Stimulated activated CD8-positive, alpha-beta memory T cell treated with anti-CD3 and anti-CD28 coated beads, Interleukin-12 subunit alpha, Interleukin-12 subunit beta, amount 100 ng/mL, for 1 hour (primary cell): ENCODE results near the gene ASH1L.
"Not testable (repeated sequence)": the region's sequence is repeated elsewhere in the genome, so short reads cannot be mapped to it uniquely, and the experiment has no call there.

Experiments used
- DNase-seq: peaks from one replicate; pipeline ENCODE4 v3.0.0-alpha.2; 2020; ENCODE audit warnings: low read depth

The ASH1L gene

DNA sequence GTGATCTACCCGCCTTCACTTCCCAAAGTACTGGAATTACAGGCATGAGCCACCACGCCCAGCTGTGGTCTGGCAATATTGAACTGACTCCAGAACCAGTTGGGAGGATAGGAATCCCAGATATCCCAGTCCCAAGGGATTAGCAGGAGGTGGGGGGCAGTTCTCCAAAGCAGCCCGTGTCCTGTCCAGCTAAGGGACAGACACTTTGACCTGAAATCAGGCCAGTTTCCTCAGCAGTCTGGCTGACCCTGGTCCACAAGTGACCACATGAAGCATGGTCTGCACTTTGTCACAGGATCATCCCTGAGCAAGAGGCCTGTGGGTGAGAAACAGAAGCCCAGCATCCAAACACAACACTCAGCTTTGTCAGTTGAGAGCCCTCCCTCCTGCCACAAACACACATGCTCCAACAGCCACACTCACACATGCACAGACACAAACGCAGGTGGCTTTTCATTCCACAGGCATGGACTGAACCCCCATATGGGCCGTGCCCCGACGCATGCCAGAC is 256.7 kb downstream of the ASH1L start:
- no peak for DNase-seq

DNA sequence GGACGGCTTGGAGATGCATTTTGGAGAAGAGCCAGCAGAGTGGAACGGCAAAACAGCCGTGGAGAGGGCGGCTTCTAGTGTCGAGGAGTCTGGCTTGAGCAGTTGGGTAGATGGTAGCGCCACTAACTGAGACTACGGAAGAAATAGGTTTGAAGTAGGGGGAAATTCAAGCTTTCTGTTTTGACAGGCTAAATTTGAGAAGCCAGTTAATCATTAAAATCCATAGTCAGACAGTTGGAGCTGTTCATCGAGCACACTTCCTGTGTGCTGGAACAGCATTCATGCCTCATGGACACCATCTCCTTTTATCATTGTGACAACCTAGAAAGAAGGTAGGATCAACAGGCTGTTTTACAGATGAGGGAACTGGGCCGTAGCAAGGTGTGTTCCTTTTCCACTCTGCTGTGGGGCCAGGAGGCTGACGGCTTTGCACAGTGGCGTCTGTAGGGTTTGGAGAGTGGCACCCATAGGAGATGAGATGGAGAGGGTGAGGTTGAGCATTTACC is 258.0 kb downstream of the ASH1L start:
- DNase-seq: no peak

DNA sequence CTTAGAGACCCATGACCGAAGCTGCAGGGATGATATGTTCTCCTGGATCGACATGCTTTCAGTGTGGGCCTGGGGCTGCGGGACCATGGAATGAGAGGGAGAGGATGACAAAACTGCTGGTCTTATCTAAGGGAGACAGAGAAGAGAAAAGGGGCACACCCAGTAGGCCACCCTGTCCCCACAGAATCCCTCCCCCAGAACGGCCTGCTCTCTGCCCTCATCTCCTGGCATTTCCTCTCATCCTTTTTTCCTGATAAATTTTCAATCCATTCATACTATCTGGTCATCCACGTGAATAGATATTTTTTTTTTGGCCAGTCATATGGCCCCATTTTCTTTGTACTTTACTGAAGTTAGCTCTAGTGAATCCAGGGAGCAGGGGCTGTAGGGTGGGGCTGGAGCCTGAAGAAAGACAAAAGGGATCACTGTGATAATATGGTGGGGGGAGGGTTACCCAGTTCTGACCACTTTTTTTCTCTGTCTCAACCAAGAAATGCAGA is 261.2 kb downstream of the ASH1L start, which contains the start of gene PKLR:
Gene PKLR (minus strand): TSS at position 97 of the 500 bp plus-strand sequence. CDS start 43 bp downstream, at position 54.
- DNase-seq: no peak

DNA sequence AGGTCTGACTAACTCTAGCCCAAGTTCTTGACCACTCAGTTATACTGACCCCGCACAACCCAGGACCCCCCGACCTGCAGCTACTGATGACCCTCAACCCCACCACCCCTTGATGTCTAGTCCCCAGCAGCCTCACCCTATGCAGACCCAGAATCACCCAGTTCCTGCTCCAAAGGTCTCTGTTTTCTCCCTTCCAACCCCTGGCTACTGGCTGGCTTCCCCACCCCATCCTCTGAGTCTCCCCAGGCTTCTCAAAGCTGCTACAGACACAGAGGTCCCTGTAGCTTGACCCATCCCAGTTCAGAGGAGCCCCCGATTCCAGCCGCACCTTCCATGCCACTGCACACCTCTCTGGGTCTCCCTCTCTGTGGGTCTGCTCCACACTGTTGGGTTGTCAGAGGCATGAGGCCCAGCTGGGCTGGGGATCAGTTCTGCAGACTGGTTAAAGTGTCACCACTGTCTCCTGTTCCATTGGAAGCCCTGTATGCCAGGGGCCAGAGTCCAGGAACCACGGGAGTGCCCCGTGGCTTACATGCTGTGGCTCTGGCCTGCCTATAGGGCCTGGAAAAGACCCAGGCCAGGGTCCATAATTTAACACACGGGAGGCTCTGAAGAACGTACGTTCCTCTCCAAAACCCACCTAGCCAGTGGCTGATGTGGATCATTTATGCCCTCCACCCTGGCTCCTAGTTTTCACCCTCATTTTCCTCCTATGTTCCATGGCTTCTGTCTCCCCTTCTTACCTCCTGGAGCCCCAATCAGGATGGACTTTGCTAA is 261.9 kb downstream of the ASH1L start:
- DNase-seq: no peak

DNA sequence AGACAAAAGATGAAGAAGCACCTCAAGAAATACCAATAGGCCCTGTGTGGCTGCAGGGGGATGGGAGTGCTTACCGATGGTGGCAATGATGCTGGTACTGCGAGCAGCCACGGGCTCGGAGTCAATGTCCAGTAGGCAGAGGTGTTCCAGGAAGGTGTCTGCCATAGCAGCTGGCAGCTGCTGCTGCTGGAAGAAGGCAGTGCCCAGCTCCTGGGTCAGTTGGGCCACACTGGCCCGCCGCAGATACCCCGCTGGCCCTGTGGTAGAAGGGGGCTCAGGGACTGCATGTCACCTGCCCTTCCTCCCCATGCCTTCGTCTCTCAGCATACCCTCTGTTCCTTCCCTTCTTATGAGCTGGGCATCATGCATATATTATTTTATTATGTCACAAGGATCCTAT is 262.6 kb downstream of the ASH1L start:
- DNase-seq: no peak

DNA sequence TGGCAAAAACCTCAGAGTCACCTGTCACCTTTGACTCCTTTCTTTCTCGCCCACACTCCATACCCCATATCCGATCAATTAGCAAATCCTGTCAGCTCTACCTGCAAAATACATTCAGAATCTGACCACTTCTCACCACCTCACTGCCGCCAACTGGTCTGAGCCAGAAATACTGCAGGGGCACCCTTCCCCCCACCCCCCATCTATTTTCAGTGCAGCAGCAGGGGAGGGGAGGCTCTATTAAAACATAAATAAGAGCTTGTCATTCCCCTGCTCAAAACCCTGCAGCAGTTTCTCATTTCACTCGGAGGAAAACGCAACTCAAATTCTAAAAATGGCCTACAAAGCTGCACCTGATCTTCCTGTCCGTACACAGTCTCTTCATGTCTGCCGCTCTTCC is 265.2 kb downstream of the ASH1L start:
- no peak for DNase-seq

DNA sequence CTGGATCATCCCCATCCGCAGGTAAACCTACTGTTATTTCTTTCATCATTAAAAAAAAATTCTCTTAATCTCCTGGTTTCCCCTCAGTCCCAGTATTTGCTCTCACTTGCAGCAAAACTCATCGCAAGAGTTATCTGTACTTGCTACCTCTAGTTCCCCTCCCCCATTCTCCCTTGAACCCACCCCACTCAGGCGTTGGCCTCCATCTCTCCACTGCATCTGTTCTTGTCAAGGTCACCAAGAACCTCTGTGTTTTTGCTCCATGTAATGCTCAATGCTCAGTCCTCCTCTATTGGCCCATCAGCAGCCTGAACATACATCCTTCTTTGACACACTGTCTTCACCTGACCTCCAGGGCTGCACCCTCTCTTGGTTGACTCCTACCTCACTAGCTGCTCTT is 265.9 kb downstream of the ASH1L start:
- DNase-seq: no peak

DNA sequence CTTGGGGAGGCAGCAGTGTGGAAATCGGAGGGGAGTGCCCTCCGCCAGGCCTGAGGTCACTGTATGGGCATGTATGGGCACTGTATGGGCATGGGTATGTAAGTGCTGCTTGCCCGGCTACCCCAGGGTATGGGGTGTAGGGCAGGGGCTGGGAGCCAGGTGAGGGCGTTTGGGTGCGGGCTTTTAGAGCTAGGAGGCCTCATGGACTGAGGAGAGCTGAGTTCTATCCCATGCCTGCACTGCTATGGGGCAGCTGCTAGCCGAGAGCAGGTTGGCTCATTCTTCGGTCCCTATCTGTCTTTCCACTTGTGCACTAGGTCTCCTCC is 266.7 kb downstream of the ASH1L start:
- no peak for DNase-seq

DNA sequence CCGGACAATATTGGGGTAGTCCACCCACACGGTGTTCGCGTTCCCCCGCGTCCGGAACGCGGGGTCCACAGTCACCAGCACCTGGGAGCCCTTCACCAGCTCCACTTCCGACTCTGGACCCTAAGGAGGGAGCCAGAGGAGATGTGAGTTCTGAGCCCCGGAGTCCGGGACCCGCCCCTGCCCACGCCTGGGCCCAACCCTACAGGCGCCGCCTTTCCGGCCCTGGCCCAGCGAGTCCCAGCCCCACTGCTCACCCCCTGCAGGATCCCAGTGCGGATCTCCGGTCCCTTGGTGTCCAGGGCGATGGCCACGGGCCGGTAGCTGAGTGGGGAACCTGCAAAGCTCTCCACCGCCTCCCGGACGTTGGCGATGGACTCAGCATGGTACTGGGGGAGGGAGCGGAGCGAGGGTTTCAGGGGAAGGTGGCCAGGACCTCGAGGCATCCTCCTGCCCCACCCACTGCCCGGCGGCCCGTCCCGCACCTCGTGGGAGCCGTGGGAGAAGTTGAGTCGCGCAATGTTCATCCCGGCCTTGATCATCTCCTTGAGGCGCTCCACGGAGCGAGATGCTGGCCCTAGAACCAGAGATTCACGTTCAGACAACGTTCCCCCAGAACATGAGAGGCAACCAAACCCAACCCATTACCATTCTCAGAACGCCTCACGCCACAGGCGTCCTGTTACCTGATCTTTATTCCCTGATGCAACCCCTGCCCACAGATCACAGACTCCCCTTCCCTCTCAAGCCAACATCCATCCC is 267.2 kb downstream of the ASH1L start:
- no peak for DNase-seq

DNA sequence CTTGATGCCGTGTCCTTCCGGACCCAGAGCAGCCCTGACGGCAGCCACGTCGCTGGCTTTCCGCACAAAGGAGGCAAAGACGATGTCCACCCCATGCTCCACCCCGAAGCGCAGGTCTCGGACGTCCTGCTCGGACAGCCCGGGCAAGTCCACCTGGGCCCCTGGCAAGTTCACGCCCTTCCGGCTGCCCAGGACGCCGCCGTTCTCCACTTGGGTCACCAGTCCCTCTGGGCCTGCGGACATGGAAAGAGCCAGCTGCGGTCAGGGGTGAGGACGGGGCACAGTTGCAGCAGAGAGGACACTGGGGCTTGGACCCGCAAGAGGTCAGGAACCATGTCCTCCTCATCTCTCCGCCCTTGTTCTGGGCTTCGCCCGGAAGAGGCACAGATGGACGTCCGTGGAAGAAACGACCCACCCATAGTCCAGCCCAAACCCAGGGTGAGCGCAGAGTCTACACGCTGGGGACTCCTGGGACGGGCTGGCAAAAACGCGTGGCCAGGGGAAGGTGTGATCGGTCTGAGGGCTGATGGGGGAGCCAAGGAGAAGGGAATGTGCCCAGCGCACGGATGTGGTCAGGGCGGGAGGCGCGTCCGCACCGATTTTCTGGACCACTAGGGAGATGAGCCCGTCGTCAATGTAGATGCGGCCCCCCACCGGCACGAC is 268.0 kb downstream of the ASH1L start:
- no peak for DNase-seq

DNA sequence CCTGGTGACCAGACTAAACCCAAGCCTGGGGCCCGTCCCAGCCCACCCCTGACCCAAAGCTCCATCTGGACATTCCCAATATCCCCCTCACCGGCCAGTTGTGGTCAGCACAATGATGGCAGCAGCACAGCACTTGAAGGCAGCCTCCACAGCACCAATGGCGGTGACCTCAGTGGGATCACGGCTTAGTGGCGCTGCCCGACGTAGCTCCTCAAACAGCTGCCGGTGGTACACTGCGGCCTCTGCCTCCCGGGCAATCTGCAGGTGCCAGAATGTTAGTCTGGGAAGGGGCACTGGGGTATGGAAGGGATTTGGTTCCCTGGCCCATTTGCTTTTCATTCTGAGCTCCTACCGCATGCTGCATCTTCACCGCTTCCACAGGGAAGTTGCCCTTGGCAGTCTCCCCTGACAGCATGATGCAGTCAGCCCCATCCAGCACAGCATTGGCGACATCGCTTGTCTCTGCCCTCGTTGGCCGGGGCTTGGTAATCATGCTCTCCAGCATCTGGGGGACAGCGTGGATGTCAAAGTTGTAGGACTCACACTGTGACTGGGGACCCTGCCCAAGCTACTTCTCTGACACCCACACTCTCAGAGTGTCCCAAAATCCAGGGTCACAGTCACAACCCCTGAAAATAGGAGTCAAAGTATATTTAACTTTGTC is 269.4 kb downstream of the ASH1L start:
- DNase-seq: no peak

DNA sequence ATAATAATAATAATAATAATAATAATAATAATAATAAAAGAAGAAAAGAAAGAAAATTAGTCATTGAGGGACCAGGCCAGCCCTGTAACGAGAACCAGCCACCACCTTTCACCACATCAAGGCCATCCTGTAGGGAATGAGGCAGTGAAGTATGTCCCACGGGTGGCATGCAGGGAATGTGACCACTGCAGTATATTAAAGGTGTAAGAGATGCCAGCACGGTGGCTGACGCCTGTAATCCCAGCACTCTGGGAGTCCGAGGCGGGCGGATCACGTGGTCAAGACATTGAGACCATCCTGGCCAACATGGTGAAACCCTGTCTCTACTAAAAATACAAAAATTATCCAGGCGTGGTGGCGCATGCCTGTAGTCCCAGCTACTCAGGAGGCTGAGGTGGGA is 271.6 kb downstream of the ASH1L start:
- DNase-seq: not testable (repeated sequence)

DNA sequence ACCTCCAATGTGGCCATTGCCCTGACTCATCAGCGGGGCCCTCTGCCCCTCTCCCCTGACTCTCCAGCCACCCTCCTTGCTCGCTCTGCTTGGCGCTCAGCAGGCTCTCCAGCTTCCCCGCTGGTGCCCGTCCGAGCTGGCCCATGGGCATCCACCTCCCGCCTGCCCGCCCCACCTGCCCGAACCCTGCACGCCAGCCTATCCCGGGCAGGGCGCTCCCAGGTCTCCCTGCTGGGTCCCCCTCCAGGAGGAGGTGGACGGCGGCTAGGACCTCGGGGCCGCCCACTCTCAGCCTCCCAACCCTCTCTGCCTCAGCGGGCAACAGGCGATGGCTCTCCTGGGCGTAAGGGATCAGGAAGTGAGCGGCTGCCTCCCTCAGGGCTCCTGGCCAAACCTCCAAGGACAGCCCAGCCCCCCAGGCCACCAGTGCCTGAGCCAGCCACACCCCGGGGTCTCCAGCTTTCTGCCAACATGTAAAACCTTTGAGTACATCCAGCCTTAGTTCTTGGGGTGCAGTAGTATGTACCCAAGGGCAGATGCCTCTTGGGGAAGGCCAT is 274.5 kb downstream of the ASH1L start:
- no peak for DNase-seq

DNA sequence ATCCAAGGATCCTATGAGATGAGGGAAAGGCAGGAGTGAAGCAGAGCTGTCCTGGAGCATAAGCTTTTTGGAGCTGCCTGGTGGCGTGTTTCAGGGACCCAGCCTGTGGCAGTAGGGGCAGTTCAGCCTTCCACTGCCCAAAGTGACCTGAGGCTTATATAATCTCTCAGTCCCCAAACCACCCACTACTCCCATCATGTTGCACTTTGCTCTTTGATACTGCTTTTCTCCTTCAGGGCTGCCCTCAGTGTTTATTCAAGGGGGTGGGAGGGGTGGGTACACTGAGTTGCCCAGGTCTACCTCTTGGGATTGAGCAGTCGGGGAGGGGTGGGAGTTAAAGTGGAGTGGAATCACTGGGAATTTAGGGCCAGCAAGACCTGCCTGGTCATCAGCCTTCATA is 276.1 kb downstream of the ASH1L start:
- no peak for DNase-seq

DNA sequence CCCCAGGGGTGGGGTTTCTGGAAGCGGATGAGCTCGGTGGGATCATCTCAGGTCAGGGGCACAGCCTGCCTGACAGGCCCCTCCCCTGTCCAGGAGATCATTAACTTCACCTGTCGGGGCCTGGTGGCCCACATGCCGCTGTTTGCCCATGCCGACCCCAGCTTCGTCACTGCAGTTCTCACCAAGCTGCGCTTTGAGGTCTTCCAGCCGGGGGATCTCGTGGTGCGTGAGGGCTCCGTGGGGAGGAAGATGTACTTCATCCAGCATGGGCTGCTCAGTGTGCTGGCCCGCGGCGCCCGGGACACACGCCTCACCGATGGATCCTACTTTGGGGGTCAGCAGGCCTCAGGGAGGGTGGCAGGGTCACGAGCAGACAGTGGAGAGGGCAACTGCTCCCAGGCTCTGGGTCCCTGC is 277.0 kb downstream of the ASH1L start:
- no peak for DNase-seq
